Measurements from ENCODE around the gene SCFD2. TPM values are rescaled to one million over a fixed set of nuclear protein-coding genes. Genes with fewer than 3 reads are reported as not detected.
A peak's percentile ranks its signal among the peaks of the same experiment; 100 is the strongest.

Gene SCFD2
- total RNA-seq, 4 donors from 2014 or later: 24.7 to 49.2 (median 33.9) TPM

GRCh38 chr4:53116954-53117353 is 248.9 kb downstream of the SCFD2 start:
- Histone ChIP-seq H3K4me1 (peaks cover 0 to 58% (median 12%) of the 10 kb centered on the region in 4 donors), H3K27me3 (no peaks in the 10 kb centered on the region), H3K4me3 (no peak overlapping the region), H3K9me3 (peaks cover 0 to 7% (median 0%) of the 10 kb centered on the region in 4 donors), H3K36me3 (no peaks in the 10 kb centered on the region), H3K27ac (peak overlapping the region in 1 of 4 donors; percentile 13)
- no peak for TF ChIP-seq CTCF (IDR thresholded peaks at IDR 0.05)
- TF ChIP-seq EP300 (IDR thresholded peaks at IDR 0.05): no peak
- TF ChIP-seq POLR2A (IDR thresholded peaks at IDR 0.05): no peak
- DNase-seq (ENCODE audit: low spot score in 2 of 2): peak in 1 of 2 donors; percentile 19
- WGBS, 2 donors: 47 to 85% methylated on average over 1 of the region's 1 CpG

GRCh38 chr4:53113431-53114225 is 252.2 kb downstream of the SCFD2 start:
- TF ChIP-seq CTCF (IDR thresholded peaks at IDR 0.05) (no peak), POLR2A (IDR thresholded peaks at IDR 0.05) (no peak), EP300 (IDR thresholded peaks at IDR 0.05) (no peak)

GRCh38 chr4:53105313-53105712 is 260.5 kb downstream of the SCFD2 start:
- TF ChIP-seq CTCF (IDR thresholded peaks at IDR 0.05) (no peak), EP300 (IDR thresholded peaks at IDR 0.05) (no peak), POLR2A (IDR thresholded peaks at IDR 0.05) (no peak)
- Histone ChIP-seq H3K9me3 (peaks cover 0 to 18% (median 4%) of the 10 kb centered on the region in 4 donors), H3K4me1 (no peaks in the 10 kb centered on the region), H3K27me3 (no peaks in the 10 kb centered on the region), H3K36me3 (peaks cover 0 to 5% (median 0%) of the 10 kb centered on the region in 3 donors), H3K27ac (no peak overlapping the region), H3K4me3 (no peak overlapping the region)
- DNase-seq (ENCODE audit: low spot score in 2 of 2): no peak
- 84 to 87% methylated on average over 6 of the region's 6 CpGs for WGBS, 2 donors

More at GRCh38 chr4:53113431-53114225, 252.2 kb downstream of the SCFD2 start:
- H3K4me3 ChIP-seq: no peak overlapping the region
- peaks cover 0 to 25% (median 0%) of the 10 kb centered on the region in 4 donors for H3K4me1 ChIP-seq
- DNase-seq (ENCODE audit: low spot score in 2 of 2): peak in 1 of 2 donors; percentile 19
- no peak overlapping the region for H3K27ac ChIP-seq
- whole genome bisulfite sequencing, 2 donors: 62 to 70% methylated on average over 2 of the region's 2 CpGs
- no peaks in the 10 kb centered on the region for H3K36me3 ChIP-seq
- no peaks in the 10 kb centered on the region for H3K27me3 ChIP-seq
- peaks cover 0 to 20% (median 4%) of the 10 kb centered on the region in 4 donors for H3K9me3 ChIP-seq

- TF ChIP-seq CTCF (IDR thresholded peaks at IDR 0.05) (no peak), POLR2A (IDR thresholded peaks at IDR 0.05) (no peak), EP300 (IDR thresholded peaks at IDR 0.05) (no peak)
- 91 to 94% methylated on average over 1 of the region's 1 CpG for WGBS, 2 donors
- no peaks in the 10 kb centered on the region for H3K27me3 ChIP-seq
Measured at GRCh38 chr4:53103481-53103880, 262.4 kb downstream of the SCFD2 start.

GRCh38 chr4:53101191-53101581 is 264.7 kb downstream of the SCFD2 start:
- Histone ChIP-seq H3K4me3 (no peak overlapping the region), H3K27ac (no peak overlapping the region), H3K4me1 (no peaks in the 10 kb centered on the region), H3K27me3 (no peaks in the 10 kb centered on the region), H3K36me3 (peaks cover 0 to 5% (median 0%) of the 10 kb centered on the region in 3 donors), H3K9me3 (peaks cover 0 to 4% (median 0%) of the 10 kb centered on the region in 4 donors)
- TF ChIP-seq POLR2A (IDR thresholded peaks at IDR 0.05) (no peak), EP300 (IDR thresholded peaks at IDR 0.05) (no peak), CTCF (IDR thresholded peaks at IDR 0.05) (no peak)
- no peak for DNase-seq (ENCODE audit: low spot score in 2 of 2)

More at GRCh38 chr4:53103481-53103880, 262.4 kb downstream of the SCFD2 start:
- no peak overlapping the region for H3K4me3 ChIP-seq
- no peak for DNase-seq (ENCODE audit: low spot score in 2 of 2)
- H3K9me3 ChIP-seq: peaks cover 0 to 17% (median 0%) of the 10 kb centered on the region in 4 donors
- no peaks in the 10 kb centered on the region for H3K4me1 ChIP-seq
- H3K27ac ChIP-seq: no peak overlapping the region
- peaks cover 0 to 5% (median 0%) of the 10 kb centered on the region in 3 donors for H3K36me3 ChIP-seq
